ENCODE results near the gene LRP5. TPM values are rescaled to one million over a fixed set of nuclear protein-coding genes. Genes with fewer than 3 reads are reported as not detected.

LRP5 gene
- total RNA-seq, result 28.4 and 52.1 TPM in 2 replicates

DNA sequence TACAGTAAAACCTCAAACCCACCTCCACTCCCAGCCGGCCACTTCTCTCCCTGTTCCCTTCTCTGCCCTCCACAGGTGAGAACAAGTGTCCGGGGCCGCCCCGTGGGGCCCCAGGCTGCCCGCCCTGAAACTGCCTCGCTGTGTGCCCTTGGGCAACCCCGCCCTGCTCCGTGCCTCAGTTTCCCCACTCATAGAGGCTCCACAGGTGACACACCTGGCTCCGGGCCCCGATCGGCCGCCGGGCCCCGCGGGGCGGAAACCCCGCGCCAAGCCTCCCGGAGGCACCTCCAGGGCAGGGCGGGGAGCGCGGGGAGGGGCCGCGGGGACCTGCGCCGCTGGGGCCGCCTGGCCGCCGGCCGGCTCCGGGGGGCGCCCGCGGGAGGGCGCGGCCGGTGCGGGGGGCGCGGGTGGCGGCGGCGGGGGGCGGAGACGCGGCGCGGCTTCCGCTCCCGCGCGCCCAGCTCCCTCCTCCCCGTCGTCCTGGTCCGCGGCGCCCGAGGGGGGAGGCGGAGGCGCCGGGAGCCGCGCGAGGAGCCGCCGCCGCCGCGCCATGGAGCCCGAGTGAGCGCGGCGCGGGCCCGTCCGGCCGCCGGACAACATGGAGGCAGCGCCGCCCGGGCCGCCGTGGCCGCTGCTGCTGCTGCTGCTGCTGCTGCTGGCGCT, at the start of gene LRP5:
TSS of gene LRP5 (plus strand) at position 475 of the 663 bp plus-strand sequence. CDS start at position 599, 124 bp downstream.

DNA sequence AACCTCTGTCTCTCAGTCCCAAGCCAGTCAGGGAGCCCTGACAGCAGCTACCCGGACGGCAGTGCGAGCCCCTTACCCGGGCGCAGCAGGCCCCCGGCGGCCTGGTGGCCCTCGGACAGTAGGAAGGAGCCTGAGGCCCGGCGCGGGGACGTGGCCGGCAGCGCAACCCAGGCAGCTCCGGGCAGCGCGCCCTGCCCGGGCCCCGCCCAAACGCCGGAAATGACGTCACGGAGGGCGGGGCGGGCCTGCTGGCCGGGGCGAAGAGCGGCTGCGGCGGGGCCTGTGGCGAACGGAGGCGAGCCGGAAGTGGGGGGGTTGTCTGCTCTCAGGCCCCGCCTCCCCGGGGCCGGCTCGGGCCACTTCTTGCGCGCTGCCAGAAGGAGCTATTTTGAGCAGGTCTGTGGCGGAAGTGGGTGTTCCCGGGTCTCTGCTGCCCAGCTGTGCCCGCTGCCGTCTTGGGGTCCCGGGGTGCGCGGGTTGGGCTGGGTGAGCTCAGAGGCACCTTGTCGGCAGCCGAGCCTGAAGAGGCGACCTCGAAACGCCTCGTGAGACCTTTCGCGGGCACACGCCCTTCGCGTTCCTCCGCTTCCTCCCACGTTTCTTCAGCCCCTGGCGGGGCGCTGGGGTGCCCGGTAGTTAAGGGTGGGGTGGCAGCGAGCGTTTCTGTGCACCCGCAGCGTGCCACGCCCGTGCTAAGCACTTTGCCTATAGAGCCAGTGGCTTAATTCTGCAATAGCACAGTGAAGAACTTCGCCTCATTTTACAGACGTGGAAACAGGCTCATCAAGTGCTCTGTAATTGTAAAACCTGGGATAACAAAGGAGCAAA, 40.4 kb upstream of the LRP5 start, which contains the start of gene C11orf24:
TSS of gene C11orf24 (minus strand) at position 193 of the 828 bp plus-strand sequence. CDS start 8,206 bp downstream, outside the sequence.

DNA sequence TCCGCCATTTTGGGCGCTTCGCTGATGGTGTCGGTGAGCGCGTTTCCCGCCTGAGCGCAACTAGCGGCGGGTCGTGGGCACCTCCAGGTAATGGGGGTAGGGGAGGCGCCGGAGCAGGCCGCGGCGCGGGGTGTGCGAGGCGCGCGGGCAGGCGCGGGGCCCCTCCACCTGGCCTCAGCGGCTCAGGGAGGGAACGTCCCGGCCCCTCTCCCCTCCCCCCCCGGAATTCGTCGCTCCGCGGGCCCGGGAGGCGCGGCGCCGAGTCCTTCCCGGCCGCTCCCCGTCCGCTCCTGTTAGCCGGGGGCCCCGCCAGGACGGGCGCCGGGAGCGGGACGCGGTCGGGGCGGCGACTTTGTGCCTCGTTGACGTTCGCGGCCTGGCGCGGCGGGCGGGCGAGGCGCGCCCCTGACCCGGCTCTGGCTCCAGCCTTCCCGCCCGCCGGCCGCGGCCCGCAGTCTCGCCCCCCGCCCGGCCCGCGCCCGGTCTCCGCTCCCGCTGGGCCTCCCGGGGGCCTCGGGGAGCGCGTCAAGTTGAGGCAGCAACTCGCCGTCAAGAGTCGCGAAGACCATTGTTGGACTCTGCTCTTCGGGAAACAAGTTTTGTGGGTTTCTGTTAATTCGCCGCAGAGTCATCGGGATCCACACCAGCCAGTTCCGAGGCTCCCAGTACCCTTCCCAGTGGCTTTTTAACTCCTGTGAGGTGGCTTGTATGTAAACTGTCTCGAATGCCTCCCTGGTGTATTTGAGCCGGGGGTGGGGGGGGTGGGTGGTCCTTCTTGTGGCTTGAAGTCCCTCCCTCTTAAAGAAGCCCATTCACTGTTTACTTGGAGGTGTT, 148.6 kb downstream of the LRP5 start, which contains the start of gene PPP6R3:
TSS of gene PPP6R3 (plus strand) at position 12 of the 834 bp plus-strand sequence. CDS start 76,913 bp downstream, outside the sequence.

Other genes starting within 250 kb of the LRP5 start
- gene CHKA, start 191.2 kb upstream of the LRP5 start, total RNA-seq, result 14.8 and 16.1 TPM in 2 replicates
- 27.3 and 35.2 TPM in 2 replicates for gene KMT5B, start 99.3 kb upstream of the LRP5 start, total RNA-seq
- gene C11orf24, start 40.6 kb upstream of the LRP5 start, total RNA-seq, result 28.6 and 68.5 TPM in 2 replicates
- 120 and 138 TPM in 2 replicates for gene PPP6R3, start 148.2 kb downstream of the LRP5 start, total RNA-seq

Data from uterine smooth muscle cell (primary cell).